ENCODE data around the gene CILP2.

Gene CILP2

GRCh38 chr19:19543640-19544039 lies 5.6 kb downstream of the CILP2 start:
- DNase-seq (ENCODE audit: low read depth in 2 of 2), result no peak

DNA sequence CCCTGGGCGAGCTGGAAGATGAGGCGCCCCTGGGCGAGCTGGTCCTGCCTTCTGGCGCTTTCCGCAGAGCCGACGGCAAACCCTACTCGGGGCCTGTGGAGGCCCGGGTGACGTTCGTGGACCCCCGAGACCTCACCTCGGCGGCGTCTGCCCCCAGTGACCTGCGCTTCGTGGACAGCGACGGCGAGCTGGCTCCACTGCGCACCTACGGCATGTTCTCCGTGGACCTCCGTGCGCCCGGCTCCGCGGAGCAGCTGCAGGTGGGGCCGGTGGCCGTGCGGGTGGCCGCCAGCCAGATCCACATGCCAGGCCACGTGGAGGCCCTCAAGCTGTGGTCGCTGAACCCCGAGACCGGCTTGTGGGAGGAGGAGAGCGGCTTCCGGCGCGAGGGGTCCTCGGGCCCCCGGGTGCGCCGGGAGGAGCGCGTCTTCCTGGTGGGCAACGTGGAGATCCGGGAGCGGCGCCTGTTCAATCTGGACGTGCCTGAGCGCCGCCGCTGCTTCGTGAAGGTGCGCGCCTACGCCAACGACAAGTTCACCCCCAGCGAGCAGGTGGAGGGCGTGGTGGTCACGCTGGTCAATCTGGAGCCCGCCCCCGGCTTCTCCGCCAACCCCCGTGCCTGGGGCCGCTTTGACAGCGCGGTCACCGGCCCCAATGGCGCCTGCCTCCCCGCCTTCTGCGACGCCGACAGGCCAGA lies 6.3 kb downstream of the CILP2 start:
- no peak for DNase-seq (ENCODE audit: low read depth in 2 of 2)

DNA sequence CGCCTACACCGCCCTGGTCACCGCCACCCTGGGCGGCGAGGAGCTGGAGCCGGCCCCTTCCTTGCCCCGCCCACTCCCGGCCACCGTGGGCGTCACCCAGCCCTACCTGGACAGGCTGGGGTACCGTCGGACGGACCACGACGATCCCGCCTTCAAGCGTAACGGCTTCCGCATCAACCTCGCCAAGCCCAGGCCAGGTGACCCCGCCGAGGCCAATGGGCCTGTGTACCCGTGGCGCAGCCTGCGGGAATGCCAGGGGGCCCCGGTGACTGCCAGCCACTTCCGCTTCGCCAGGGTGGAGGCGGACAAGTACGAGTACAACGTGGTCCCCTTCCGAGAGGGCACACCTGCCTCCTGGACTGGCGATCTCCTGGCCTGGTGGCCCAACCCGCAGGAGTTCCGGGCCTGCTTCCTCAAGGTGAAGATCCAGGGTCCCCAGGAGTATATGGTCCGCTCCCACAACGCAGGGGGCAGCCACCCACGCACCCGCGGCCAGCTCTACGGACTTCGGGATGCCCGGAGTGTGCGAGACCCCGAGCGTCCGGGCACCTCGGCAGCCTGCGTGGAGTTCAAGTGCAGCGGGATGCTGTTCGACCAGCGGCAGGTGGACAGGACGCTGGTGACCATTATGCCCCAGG lies 7.0 kb downstream of the CILP2 start:
- no peak for DNase-seq (ENCODE audit: low read depth in 2 of 2)

GRCh38 chr19:19545707-19546106 lies 7.6 kb downstream of the CILP2 start:
- DNase-seq (ENCODE audit: low read depth in 2 of 2), result no peak

GRCh38 chr19:19546751-19547162 lies 8.7 kb downstream of the CILP2 start:
- no peak for DNase-seq (ENCODE audit: low read depth in 2 of 2)

GRCh38 chr19:19547674-19548336 lies 9.7 kb downstream of the CILP2 start:
- no peak for DNase-seq (ENCODE audit: low read depth in 2 of 2)

- no peak for DNase-seq (ENCODE audit: low read depth in 2 of 2)
Observed at GRCh38 chr19:19548915-19549759, 11.1 kb downstream of the CILP2 start.

GRCh38 chr19:19549804-19550464 lies 11.9 kb downstream of the CILP2 start:
- DNase-seq (ENCODE audit: low read depth in 2 of 2), result no peak

DNA sequence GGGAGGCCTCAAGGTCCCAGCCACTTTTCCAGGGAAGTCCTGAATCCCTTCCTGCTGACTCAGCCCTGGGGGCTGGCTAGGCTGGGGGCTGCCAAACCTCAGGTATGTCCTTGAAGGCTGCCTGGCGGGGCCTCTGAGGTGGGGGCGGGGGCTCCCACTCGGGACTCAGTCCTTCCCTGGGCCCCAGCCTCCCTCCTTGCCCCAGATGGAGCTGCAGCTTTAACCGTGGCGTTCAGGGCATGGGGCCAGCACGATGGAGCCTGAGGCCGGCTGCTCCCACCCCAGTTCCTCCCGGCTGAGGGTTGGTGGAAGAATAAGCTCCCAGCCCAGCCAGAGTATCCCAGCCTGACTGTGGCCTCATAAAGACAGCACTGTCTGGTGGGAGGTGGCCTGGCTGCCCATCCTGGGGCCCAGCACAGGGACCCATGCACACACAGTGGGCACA lies 12.4 kb downstream of the CILP2 start:
- DNase-seq (ENCODE audit: low read depth in 2 of 2), result no peak

DNA sequence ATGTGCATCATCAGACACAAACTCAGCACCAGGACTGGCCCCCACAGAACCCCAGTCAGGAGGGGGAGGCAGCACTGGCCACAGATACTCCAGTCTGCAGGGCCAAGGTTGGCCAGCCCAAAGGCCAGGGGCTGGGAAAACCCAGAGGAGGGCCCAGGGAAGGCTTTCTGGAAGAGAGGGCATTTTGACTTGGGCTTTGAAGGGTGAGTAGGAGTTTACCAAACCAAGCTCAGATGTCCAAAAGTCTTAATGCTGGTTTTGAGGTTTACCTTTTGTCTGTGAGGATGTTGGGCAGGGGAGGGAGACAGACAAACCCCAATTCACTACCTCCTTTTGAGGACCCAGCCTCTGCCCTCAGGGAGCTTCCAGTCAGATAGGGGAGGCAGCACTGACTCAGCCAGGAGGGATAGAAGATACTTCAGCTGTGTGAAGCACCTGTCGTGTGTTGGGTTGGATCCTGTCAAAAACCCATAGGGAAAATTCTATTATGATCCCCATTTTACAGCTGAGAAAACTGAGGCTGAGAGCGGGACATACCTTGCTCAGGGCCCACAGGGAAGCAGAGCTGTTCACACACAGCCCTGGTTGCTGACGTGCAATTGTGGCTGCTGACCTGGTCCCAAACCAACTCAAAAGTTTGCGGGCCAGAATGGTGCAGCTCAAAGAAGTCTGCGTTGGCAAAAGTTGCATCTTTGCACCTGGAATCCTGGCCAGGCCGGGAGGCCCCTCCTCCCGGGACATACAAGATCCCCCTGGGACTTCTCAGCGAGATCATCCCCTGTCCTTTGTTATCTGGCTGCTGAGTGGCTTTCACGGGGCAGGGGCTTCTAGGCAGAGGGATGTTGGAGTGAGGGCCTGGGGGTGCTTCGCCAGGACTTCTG lies 13.1 kb downstream of the CILP2 start:
- no peak for DNase-seq (ENCODE audit: low read depth in 2 of 2)

- DNase-seq (ENCODE audit: low read depth in 2 of 2), result no peak
Observed at GRCh38 chr19:19551853-19552192, 13.8 kb downstream of the CILP2 start.

- no peak for DNase-seq (ENCODE audit: low read depth in 2 of 2)
Observed at GRCh38 chr19:19552798-19553197, 14.7 kb downstream of the CILP2 start.

- no peak for DNase-seq (ENCODE audit: low read depth in 2 of 2)
Observed at GRCh38 chr19:19553670-19554069, 15.6 kb downstream of the CILP2 start.

DNA sequence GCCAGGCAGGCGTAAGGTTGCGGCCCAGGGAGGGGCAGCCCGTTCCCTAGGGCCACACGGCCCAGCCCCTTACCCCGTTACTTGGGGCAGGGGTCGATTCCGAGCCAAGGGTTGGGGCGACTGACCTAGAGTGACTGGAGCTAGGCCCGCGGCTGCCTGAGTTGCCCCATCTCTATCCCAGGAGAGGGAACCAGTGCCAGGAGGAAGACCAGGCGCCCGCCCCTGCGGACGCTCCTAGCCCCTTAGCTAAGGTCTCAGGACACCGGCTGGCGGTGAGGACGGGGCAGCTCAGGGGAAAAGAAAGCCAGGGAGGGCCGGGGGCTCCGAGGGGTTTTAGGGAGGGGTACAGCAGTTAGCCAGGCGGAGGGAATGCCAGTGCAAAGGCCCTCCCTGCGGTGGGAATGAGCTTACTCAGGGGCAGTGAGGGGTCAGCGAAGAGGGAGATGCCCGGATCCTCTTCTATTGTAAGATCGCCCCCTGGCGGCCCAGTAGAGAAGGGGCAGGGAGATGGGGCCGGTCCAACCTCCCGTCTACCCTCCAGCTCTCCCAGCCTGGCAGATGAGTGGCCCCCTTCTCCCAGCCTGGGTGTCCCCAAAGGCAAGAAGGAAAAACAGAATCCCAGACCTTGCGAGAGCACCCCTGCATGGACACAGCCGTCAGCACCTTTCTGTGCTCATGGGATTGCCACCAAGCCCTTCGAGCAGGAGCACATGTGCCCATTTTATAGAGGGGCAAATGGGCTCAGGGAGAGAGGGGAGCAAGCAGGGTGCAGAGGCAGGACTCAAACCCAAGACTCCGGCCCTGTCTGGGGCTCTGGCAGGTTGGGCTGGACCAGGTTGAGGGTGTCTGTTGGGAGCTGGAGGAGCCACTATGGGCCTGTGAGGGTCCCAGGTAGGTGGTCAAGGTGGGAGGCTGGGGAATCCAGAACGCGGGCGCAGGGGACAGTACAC lies 16.3 kb downstream of the CILP2 start:
- DNase-seq (ENCODE audit: low read depth in 2 of 2), result peak; percentile 56 to 71

GRCh38 chr19:19558055-19558454 lies 20.0 kb downstream of the CILP2 start:
- no peak for DNase-seq (ENCODE audit: low read depth in 2 of 2)

DNA sequence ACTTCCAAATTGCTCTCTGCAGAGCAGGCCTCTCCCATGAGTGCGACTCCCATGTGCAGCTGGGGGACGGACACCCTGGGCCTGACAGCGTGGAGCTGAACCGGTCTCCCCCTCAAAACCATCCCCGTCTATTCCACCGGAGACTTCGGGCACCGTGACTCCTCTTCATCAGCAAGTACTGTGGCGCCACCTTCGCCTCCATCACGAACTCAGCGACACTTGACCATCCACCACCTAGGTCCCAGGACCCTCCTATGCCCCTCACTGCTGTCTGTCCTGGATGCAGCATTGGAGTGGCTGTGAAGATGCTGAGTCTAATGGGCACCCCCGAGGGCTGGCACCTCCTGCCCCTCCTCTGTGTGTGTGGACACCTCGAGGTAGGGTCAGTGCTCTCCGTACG lies 20.6 kb downstream of the CILP2 start:
- no peak for DNase-seq (ENCODE audit: low read depth in 2 of 2)

- DNase-seq (ENCODE audit: low read depth in 2 of 2), result no peak
Observed at GRCh38 chr19:19559931-19560330, 21.9 kb downstream of the CILP2 start.

DNA sequence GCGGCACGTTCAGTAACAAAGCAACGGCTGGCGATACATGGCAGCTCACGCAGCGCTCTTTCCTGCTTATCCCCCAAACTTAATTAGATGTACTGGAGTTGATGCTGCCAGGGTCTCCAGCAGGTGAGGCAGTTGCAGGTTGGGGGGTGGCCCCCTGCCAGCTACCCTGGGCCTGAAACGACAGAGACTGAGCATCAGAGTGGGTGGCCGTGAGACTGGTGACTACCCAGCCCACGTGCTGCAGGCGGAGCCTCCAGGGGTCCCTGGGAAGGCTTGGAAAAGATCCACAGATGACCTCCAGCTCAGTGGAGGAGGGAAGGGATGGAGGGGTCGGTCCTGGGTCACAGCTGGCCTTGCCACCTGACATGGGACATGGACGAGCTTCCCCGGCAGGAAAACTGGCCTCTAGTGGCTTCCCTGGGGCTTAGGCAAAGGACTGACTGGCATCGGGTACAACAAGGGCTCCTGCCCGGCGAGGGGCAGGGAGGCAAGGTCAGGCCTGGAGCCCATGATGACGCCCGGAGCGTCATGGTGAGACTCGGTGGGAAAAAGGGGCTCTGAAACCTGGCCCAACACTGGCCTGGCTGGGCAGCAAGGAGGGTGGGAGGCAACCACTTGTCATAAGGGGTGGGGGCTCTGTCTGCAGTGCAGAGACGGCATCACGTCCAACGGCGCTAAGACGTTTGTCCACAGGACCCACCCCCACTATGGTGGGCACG lies 24.0 kb downstream of the CILP2 start:
- DNase-seq (ENCODE audit: low read depth in 2 of 2), result no peak

All from stimulated activated CD4-positive, alpha-beta T cell treated with anti-CD3 and anti-CD28 coated beads, Interleukin-4, amount 100 ng/mL, for 48 hours (primary cell).